ENCODE data around the gene TFPT.
A peak's percentile ranks its signal among the peaks of the same experiment; 100 is the strongest.

The TFPT gene

DNA sequence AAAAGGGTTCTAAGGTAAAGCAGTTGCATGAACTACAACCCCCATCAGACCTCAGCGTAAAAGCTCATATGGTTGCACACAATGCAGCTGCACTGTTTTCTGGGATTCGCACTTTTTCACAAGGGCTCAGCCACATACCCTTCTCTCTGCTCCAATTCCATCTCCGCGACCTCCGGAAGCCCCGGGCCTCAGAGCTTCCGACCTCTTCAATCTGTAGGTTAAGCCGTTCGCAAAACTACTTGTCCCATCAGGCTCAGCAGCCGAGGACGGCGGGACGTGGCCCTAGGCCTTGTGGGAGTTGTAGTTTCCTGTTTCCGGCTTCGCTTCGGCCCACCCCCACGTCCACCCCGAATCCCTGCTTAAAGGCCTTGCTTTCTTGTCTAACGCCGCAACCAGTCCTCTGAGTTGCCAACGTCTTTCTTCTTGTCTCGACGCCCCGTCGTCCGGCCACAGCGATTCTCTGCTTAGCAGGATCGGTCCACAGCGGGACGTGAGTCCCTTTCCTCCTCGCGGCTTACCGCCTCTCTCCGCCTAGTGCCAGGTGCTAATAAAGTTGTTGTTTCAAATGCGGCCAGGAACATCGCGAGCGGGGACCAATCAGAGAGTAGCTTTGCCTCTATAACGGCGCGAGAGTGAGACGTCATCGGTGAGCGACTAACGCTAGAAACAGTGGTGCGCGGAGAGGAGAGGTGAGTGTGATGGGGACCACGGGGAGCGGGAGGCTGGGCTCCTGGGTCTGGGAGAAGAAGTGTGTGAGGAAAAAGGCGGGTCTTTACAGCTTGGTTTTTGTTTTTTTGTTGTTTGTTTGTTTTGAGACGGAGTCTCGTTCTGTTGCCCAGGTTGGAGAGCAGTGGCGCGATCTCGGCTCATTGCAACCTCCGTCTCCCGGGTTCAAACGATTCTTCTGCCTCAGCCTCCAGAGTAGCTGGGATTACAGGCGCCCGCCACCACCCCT lies at the start of gene TFPT, which contains the start of gene PRPF31:
TSS of gene TFPT (minus strand) at position 549 of the 955 bp plus-strand sequence. CDS start at position 161, 388 bp downstream.
TSS of gene PRPF31 (plus strand) at position 646 of the 955 bp plus-strand sequence. CDS start 2,525 bp downstream, outside the sequence.
- Histone ChIP-seq H3K4me3 (ENCODE audit: low read depth, low read length, poor library complexity, severe bottlenecking) (peak within 1 kb of the TSS; percentile 87), H3K4me2 (ENCODE audit: low read length) (peak within 1 kb of the TSS; percentile 86), H3K79me2 (ENCODE audit: insufficient read depth, low read length) (peaks cover 11% of the 10 kb centered on the region), H3K9me3 (ENCODE audit: low read length) (no peaks in the 10 kb centered on the region), H3K4me1 (ENCODE audit: insufficient read depth, low read length, severe bottlenecking) (peaks cover 20% of the 10 kb centered on the region), H3K36me3 (ENCODE audit: insufficient read depth, low read length) (peaks cover 29% of the 10 kb centered on the region), H3K9ac (ENCODE audit: low read length) (peak within 1 kb of the TSS; percentile 77), H3K9me2 (ENCODE audit: low read depth, low read length) (no peaks in the 10 kb centered on the region), H3F3A (ENCODE audit: insufficient read depth, low read length) (no peaks in the 10 kb centered on the region), H3K27me3 (ENCODE audit: insufficient read depth, low read length) (no peaks in the 10 kb centered on the region), H2AFZ (ENCODE audit: low read length) (no peak within 1 kb of the TSS), H4K20me1 (ENCODE audit: insufficient read depth, low read length) (no peaks in the 10 kb centered on the region), H3K27ac (ENCODE audit: low read depth, low read length, poor library complexity, severe bottlenecking) (peak within 1 kb of the TSS; percentile 69)
- TF ChIP-seq, protein P1, sequence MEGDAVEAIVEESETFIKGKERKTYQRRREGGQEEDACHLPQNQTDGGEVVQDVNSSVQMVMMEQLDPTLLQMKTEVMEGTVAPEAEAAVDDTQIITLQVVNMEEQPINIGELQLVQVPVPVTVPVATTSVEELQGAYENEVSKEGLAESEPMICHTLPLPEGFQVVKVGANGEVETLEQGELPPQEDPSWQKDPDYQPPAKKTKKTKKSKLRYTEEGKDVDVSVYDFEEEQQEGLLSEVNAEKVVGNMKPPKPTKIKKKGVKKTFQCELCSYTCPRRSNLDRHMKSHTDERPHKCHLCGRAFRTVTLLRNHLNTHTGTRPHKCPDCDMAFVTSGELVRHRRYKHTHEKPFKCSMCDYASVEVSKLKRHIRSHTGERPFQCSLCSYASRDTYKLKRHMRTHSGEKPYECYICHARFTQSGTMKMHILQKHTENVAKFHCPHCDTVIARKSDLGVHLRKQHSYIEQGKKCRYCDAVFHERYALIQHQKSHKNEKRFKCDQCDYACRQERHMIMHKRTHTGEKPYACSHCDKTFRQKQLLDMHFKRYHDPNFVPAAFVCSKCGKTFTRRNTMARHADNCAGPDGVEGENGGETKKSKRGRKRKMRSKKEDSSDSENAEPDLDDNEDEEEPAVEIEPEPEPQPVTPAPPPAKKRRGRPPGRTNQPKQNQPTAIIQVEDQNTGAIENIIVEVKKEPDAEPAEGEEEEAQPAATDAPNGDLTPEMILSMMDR (IDR thresholded peaks at IDR 0.05; ENCODE audit: low read length) = no peak
- TF ChIP-seq EZH2 (IDR thresholded peaks at IDR 0.05; ENCODE audit: borderline replicate concordance, low read length) = no peak

- no peaks in the 10 kb centered on the region for H3K9me2 ChIP-seq (ENCODE audit: low read depth, low read length)
- no peak overlapping the region for H3K4me2 ChIP-seq (ENCODE audit: low read length)
- no peak overlapping the region for H3K9ac ChIP-seq (ENCODE audit: low read length)
- no peak for TF ChIP-seq EZH2 (IDR thresholded peaks at IDR 0.05; ENCODE audit: borderline replicate concordance, low read length)
- TF ChIP-seq, protein P1 (IDR thresholded peaks at IDR 0.05; ENCODE audit: low read length) = no peak
- no peak overlapping the region for H2AFZ ChIP-seq (ENCODE audit: low read length)
- no peak overlapping the region for H3K27ac ChIP-seq (ENCODE audit: low read depth, low read length, poor library complexity, severe bottlenecking)
- H3K79me2 ChIP-seq (ENCODE audit: insufficient read depth, low read length) = no peaks in the 10 kb centered on the region
- no peaks in the 10 kb centered on the region for H3K9me3 ChIP-seq (ENCODE audit: low read length)
- H3F3A ChIP-seq (ENCODE audit: insufficient read depth, low read length) = no peaks in the 10 kb centered on the region
- H3K4me3 ChIP-seq (ENCODE audit: low read depth, low read length, poor library complexity, severe bottlenecking) = no peak overlapping the region
- H3K36me3 ChIP-seq (ENCODE audit: insufficient read depth, low read length) = no peaks in the 10 kb centered on the region; the same call in 1 of the 2 replicates
- no peaks in the 10 kb centered on the region for H4K20me1 ChIP-seq (ENCODE audit: insufficient read depth, low read length)
- peaks cover 21% of the 10 kb centered on the region for H3K4me1 ChIP-seq (ENCODE audit: insufficient read depth, low read length, severe bottlenecking)
- no peaks in the 10 kb centered on the region for H3K27me3 ChIP-seq (ENCODE audit: insufficient read depth, low read length)
These were observed 49.8 kb upstream of the TFPT start for GRCh38 chr19:54165222-54165621.

DNA sequence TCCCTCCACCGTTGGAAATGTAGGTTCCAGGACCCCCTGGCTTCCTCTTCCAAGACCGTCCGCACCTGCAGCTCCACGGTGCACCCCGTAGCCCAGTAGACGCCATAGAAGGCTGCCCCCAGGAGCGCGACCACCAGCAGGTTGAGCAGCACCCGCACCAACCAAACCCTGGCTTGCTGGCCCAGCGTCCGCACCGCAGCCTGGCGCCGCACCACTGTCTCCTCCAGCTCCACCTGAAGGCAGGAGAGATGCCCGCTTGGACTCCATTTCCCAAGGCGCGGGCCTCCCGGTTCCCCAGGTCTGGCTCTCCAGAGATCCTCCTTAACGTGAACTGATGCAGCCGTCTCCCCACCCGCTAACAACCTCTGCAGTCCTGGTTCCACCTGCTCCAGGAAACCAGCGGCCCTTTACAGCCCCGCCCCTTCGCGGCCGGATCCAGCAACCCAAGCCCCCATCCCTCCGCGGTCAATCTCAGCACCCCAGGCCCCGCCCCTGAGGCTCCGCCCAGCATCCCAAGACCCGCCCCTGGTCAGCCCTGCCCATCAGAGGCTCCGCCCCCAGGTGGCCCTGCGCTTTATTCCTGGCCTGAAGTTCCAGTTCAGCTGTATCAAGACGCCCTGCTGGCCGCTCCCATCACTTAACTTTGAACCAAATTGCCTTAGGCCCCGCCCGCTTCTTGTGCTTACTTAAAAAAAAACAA lies 49.1 kb upstream of the TFPT start:
- no peak overlapping the region for H3K4me2 ChIP-seq (ENCODE audit: low read length)
- H3K9me2 ChIP-seq (ENCODE audit: low read depth, low read length) = no peaks in the 10 kb centered on the region
- no peaks in the 10 kb centered on the region for H3K9me3 ChIP-seq (ENCODE audit: low read length)
- no peaks in the 10 kb centered on the region for H3F3A ChIP-seq (ENCODE audit: insufficient read depth, low read length)
- no peak overlapping the region for H2AFZ ChIP-seq (ENCODE audit: low read length)
- H3K4me3 ChIP-seq (ENCODE audit: low read depth, low read length, poor library complexity, severe bottlenecking) = no peak overlapping the region
- TF ChIP-seq, protein P1 (IDR thresholded peaks at IDR 0.05; ENCODE audit: low read length) = no peak
- no peak for TF ChIP-seq EZH2 (IDR thresholded peaks at IDR 0.05; ENCODE audit: borderline replicate concordance, low read length)
- H4K20me1 ChIP-seq (ENCODE audit: insufficient read depth, low read length) = no peaks in the 10 kb centered on the region
- H3K9ac ChIP-seq (ENCODE audit: low read length) = no peak overlapping the region
- no peaks in the 10 kb centered on the region for H3K27me3 ChIP-seq (ENCODE audit: insufficient read depth, low read length)
- H3K27ac ChIP-seq (ENCODE audit: low read depth, low read length, poor library complexity, severe bottlenecking) = no peak overlapping the region
- no peaks in the 10 kb centered on the region; the same call in 1 of the 2 replicates for H3K36me3 ChIP-seq (ENCODE audit: insufficient read depth, low read length)
- H3K79me2 ChIP-seq (ENCODE audit: insufficient read depth, low read length) = no peaks in the 10 kb centered on the region
- H3K4me1 ChIP-seq (ENCODE audit: insufficient read depth, low read length, severe bottlenecking) = peaks cover 21% of the 10 kb centered on the region

All from OCI-LY1 (cell line).